ENCODE measurements around the gene CHCHD3.
"Not testable (repeated sequence)": the region's sequence is repeated elsewhere in the genome, so short reads cannot be mapped to it uniquely, and the experiment has no call there.

The CHCHD3 gene

GRCh38 chr7:132942701-132943100, 139.2 kb downstream of the CHCHD3 start:
- DNase-seq = no peak

DNA sequence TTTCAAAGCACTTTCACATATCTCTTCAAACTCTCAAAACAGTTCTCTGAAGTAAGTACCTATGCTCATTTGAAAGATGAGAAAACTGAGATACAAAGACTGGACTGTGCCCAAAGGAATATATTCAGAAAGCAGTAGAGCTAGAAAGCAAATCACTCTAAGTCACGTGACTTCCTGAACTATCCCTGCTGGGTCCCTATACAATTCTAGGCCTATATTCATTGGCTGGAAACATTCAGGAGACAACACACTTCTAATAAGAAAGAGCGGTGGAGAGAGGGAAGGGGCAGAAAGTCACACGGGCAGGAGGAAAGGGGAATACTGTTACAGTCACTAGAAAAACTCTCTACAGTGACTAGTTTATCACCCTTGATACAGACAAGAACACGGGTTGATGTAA, 140.0 kb downstream of the CHCHD3 start:
- no peak for DNase-seq

GRCh38 chr7:132941428-132941827, 140.5 kb downstream of the CHCHD3 start:
- no peak for DNase-seq

DNA sequence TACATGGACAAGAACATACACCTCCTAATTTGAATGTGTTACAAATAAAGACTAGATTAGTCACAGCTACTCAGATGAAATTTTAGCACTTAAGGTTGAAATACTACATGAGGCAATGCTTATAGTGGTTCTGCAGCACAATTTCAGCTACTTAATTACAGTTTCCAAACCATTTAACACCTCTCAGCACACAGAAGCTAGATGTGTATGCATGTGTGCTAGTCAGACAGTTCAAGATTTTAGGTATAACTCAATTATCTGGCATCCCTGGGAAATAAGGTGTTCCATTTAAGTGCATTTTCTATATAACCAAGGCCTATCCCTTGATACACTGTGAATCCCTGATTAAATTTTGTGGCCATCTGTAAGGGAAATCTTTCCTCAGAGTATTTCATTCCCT, 141.8 kb downstream of the CHCHD3 start:
- DNase-seq = no peak

DNA sequence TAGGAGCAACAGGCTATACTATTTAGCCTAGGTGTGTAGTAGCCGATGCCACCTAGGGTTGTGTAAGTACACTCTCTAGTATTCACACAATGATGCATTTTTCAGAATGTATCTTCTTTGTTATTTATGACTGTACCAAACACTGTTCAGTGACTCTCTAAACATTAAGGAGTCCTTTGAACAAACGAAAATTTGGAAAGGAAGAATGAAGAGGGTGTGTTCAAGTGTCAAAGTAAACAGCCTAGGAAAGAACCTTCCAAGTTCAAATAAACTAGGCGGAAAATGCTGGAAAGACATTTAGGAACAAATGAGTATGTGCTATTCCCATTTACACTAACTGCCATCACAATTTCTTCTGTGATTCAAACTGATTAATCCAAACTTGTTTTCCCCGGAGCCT, 142.4 kb downstream of the CHCHD3 start:
- no peak for DNase-seq

- DNase-seq = no peak
Observed at GRCh38 chr7:132937286-132937685, 144.6 kb downstream of the CHCHD3 start.

DNA sequence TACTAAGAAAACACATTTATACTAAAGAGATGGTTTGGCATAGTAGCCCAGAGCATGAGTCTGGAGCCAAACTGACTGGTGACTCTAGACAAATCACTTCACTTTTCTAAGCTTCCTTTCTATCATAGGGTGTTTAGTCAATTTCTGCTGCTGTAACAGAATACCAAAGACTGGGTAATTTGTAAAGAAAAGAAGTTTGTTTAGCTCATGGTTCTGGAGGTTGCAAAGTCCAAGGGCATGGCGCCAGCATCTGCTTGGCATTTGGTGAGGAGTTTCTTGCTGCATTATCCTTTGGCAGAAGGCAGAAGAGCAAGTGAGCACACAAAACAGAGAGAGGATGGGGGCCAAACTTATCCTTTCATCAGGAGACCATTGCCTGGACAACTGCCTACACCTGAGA, 146.3 kb downstream of the CHCHD3 start:
- DNase-seq = no peak

- no peak for DNase-seq
Observed at GRCh38 chr7:132934017-132934416, 147.9 kb downstream of the CHCHD3 start.

GRCh38 chr7:132933072-132933458, 148.8 kb downstream of the CHCHD3 start:
- DNase-seq = no peak

DNA sequence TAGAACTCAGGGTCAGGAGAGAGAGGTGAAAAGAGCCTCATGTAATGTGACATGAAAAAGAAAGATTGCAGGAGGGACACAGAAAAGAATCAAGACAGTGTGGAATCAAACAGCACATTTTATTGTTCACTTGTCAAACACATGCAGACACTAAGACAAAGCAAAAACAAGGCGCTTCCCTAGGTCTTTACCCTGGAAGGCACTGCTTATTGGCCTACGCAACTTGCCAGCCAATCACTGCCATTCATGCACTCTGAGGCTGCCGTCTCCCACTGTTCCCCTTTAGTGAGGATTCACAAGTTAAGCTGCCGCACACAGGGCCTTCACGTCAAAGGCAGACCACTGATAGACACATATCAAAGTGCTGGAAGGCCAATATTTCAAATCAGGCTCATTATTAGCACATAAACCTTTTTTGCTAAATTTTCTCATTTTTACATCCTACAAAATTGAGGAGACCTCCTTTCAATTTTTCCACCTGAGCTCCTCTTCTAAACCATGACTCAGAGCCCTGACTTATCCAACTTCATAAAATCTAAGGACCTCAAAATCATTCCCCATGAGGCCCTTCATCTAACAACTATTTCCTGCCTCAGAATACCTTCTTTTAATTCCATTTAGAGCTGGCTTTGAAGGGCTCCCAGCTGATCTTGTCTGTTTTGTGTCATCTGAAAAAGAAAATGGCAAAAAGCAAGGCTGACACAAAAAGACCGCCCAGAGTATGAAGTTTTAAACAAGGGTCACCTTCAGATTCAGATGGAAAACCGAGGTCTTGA, 149.4 kb downstream of the CHCHD3 start:
- no peak for DNase-seq

DNA sequence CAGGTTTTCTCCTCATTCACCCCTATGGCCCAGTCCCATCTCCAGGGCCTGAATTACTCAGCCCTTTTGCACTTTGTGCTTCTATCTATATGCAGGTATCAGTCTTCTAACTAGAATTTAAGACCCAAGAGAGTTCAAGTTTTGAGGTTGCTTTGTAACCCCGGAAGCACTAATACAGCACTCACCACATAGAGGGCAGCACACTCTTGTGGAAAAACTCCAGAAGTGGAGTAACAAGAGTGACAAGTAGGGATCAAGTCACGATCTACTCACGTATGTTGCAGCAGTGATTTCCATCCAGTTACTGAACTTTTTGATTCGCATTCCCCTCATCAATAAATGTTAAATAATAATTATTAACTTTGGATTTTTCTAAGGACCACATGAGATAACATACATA, 151.0 kb downstream of the CHCHD3 start:
- DNase-seq = no peak

GRCh38 chr7:132929944-132930343, 151.9 kb downstream of the CHCHD3 start:
- not testable (repeated sequence) for DNase-seq

GRCh38 chr7:132919771-132920170, 162.1 kb downstream of the CHCHD3 start:
- DNase-seq = no peak

DNA sequence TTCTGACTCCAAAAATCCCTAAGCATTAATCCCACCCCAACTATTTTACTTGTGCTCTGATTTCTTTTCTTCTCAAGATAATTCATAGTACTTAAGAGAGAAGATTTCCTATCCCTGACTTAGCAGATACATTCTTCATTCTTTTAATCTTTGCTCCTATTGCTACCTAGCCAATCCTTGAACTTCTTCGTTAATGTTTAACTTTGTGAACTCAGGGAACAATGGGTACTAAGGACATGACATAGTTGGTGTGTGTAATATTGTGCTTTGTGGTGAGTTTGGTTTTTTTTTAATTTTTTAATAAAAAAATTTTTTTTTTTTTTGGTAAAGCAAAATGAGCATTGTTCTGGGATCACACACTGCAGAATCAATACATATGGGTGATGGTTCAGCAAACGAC, 166.2 kb downstream of the CHCHD3 start:
- no peak for DNase-seq

DNA sequence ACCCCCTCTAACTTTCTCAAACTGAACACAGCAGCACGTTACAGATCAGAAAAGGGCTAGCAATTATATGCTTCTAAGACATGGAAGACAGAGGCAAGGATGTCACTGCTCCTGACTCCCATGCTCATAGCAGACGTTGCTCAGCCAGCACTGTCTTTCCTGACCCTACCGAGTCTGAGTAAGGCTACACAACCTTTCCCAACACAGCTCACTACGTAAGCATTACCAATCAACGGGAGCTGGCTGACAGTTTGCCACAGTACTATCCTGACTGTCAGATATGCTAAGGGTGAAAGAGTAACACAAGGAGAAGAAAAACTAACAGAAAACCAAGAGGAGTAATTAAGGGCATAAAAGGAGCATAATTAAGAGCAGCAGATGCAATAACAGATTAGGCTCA, 171.2 kb downstream of the CHCHD3 start:
- no peak for DNase-seq

GRCh38 chr7:132907380-132907940, 174.4 kb downstream of the CHCHD3 start:
- DNase-seq = no peak

DNA sequence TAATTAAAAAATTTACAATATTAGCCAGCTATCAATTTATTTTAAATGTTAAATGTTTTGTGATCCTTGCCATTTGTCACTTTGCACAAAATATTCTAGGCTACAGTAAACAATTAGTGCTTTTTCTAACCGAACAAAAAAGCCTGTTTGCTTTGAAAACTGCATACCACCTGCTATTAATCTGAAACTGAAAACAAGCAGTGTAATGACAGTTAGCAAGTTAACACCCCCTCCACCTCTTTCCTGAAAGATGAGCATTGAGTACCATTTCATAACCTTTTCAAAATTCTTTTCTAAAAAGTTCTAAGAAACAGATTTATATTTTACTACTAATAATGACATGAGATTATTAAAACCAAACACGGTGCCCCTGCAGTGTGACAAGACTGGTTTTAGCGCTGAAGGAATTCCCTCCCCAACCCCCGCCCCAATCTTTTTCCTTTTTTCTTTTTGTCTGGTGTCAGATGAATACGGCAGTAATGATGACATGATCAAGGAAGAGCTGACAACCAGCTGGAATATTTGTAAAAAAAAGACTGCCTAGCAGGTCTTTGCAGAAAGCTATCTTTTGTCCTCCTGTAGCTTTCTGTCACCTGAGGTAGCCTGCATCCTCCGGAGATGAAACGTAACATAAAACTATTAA, 175.6 kb downstream of the CHCHD3 start:
- no peak for DNase-seq

GRCh38 chr7:132905136-132905535, 176.8 kb downstream of the CHCHD3 start:
- DNase-seq = not testable (repeated sequence)

- DNase-seq = no peak
Observed at GRCh38 chr7:132904209-132904608, 177.7 kb downstream of the CHCHD3 start.

DNA sequence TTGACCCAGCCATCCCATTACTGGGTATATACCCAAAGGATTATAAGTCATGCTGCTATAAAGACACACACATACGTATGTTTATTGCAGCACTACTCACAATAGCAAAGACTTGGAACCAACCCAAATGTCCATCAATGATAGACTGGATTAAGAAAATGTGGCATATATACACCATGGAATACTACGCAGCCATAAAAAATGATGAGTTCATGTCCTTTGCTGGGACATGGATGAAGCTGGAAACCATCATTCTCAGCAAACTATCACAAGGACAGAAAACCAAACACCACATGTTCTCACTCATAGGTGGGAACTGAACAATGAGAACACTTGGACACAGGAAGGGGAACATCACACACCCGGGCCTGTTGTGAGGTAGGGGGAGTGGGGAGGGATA, 179.6 kb downstream of the CHCHD3 start:
- not testable (repeated sequence) for DNase-seq

- DNase-seq = no peak
Observed at GRCh38 chr7:132901241-132901640, 180.6 kb downstream of the CHCHD3 start.

DNA sequence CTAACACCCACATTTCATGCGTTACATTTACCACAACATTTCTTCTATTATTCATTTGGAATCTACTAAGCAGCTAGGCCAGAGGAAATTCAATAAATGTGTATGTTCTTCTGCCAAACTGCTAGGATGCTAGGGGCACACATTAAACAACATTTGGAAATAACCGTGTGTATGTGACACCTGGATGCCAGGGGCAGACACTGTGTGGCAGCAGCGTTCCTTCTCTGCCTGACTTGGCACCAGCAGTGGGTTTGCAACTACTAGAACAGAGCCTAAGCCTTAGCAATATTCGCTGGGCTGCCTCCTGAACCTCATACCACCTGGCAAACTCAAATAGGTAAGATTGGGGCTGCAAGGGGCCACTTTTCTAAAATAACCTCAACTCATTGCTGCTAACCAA, 182.1 kb downstream of the CHCHD3 start:
- DNase-seq = no peak

- DNase-seq = not testable (repeated sequence)
Observed at GRCh38 chr7:132898641-132899175, 183.2 kb downstream of the CHCHD3 start.

- no peak for DNase-seq
Observed at GRCh38 chr7:132897093-132897687, 184.7 kb downstream of the CHCHD3 start.

Measured in T1000 (cell line).